Fibroblast of lung (primary cell): Measurements from ENCODE around the gene LIPA. TPM values are rescaled to one million over a fixed set of nuclear protein-coding genes. Genes with fewer than 3 reads are reported as not detected.

Experiments used
- DNase-seq, 2 donors: peaks; one replicate each; pipeline versions ENCODE4 v3.0.0 to v3.0.0-alpha.2; 2010; ENCODE audit warnings: low read depth in 2 of 2
- H2AFZ ChIP-seq: 2 replicates; pipeline ENCODE4 v1.5.1; 2012; ENCODE audit warnings: low read length, control low read depth, inconsistent platforms
- H3K27ac ChIP-seq: 2 replicates; pipeline ENCODE4 v1.5.1; 2011; ENCODE audit warnings: low read length, control low read depth; ENCODE audit not compliant: insufficient read depth
- H3K27me3 ChIP-seq: 2 replicates; pipeline ENCODE4 v1.5.1; 2011; ENCODE audit warnings: mild to moderate bottlenecking, low read length; ENCODE audit not compliant: control insufficient read depth, insufficient read depth
- H3K36me3 ChIP-seq: 2 replicates; pipeline ENCODE4 v1.5.1; 2011; ENCODE audit warnings: low read length; ENCODE audit not compliant: control insufficient read depth, insufficient read depth
- H3K4me1 ChIP-seq: 2 replicates; pipeline ENCODE4 v1.5.1; 2011; ENCODE audit warnings: low read length; ENCODE audit not compliant: control insufficient read depth, insufficient read depth; ENCODE audit errors: extremely low read depth
- H3K4me2 ChIP-seq: 2 replicates; pipeline ENCODE4 v1.5.1; 2011; ENCODE audit warnings: low read length, control low read depth; ENCODE audit not compliant: insufficient read depth; ENCODE audit errors: extremely low read depth
- H3K4me3 ChIP-seq, 4 experiments: fragments of 200-600 bp in 1 of 4; sonication (generic) in 1 of 4; replicated peaks in 1 of 4; 2 replicates each; pipeline ENCODE4 v1.5.1; 2011 to 2016; ENCODE audit warnings: low read length in 4 of 4, low read depth in 3 of 4, mild to moderate bottlenecking in 3 of 4, control low read depth in 2 of 4, inconsistent platforms in 1 of 4, mixed read lengths in 1 of 4; ENCODE audit not compliant: insufficient read depth in 1 of 4; ENCODE audit errors: control extremely low read depth in 1 of 4
- H3K79me2 ChIP-seq: 2 replicates; pipeline ENCODE4 v1.5.1; 2012; ENCODE audit warnings: mild to moderate bottlenecking, low read length, inconsistent platforms; ENCODE audit not compliant: control insufficient read depth, insufficient read depth
- H3K9ac ChIP-seq: 2 replicates; pipeline ENCODE4 v1.5.1; 2011; ENCODE audit warnings: mild to moderate bottlenecking, low read length, control low read depth; ENCODE audit not compliant: insufficient read depth
- H3K9me3 ChIP-seq: 2 replicates; pipeline ENCODE4 v1.5.1; 2012; ENCODE audit warnings: low read depth, low read length; ENCODE audit not compliant: control insufficient read depth, insufficient read depth
- H4K20me1 ChIP-seq: 2 replicates; pipeline ENCODE4 v1.5.1; 2011; ENCODE audit warnings: low read length; ENCODE audit not compliant: control insufficient read depth, insufficient read depth; ENCODE audit errors: extremely low read depth
- EZH2 ChIP-seq: IDR thresholded peaks from 2 replicates; pipeline ENCODE4 v1.5.1; 2012; ENCODE audit warnings: low read length, control low read depth, mild to moderate bottlenecking; ENCODE audit errors: missing control alignments
- polyA plus RNA-seq, 2 donors: library from polyadenylated mRNA; depleted of rRNA in 1 of 2; stranded (reverse) in 1 of 2; unstranded in 1 of 2; fragments of >200 nt; gene quantifications; 2 replicates each; pipeline ENCODE4 v1.2.1, GENCODE V29; 2011 to 2012; ENCODE audit warnings: missing spikeins in 1 of 2
- total RNA-seq: library from RNA; depleted of rRNA; stranded (reverse); fragments of >200 nt; gene quantifications from 2 replicates; pipeline ENCODE4 v1.2.1, GENCODE V29; 2014
- TF ChIP-seq, protein P1 (sequence below), 2 donors: IDR thresholded peaks in 1 of 2; conservative IDR thresholded peaks in 1 of 2; 1 replicate in 1 of 2; 2 replicates in 1 of 2; pipeline ENCODE4 v1.5.1; 2011 to 2012; ENCODE audit warnings: low read length in 2 of 2, control low read depth in 1 of 2, inconsistent platforms in 1 of 2, low read depth in 1 of 2, mild to moderate bottlenecking in 1 of 2

Gene LIPA
- total and polyA plus RNA-seq, 2 donors (not counting 1 experiment from before 2014, with no cell fraction given), result 72.3 to 105 TPM

DNA sequence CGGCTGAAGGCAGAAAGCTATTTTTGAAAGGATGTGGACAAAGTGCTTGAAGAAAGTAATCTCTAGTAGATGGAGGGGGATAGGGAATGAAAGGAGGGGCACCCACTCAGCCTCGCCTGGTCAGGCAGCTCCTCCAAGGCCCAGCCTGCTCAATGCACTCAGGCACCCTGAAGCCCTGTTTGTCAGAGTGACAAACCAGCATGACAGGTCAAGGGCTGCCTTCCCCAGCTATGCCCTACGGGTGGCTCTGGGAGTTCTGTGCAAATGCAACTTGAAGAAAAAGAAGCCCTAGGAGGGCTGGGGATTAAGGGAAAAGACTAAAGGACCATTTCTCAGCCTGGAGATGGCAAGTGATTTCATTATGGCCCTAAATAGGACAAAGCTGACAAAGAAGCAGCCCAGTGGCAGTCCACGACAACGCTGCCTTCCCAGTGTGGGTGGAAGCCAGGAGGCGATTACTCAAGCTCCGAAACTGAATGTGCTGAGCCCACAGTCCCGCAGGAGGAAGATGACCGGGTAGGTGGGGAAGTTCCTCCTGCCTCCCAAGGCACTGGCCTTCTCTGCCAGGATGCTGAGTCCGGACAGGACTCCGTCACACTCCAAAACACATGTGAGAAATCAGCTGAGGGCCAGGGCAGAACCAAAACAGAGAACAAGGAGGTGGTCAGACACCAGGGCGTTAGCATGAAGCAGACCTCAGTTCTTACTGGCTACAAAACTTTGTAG lies 16.3 kb downstream of the LIPA start:
- no peak for DNase-seq

DNA sequence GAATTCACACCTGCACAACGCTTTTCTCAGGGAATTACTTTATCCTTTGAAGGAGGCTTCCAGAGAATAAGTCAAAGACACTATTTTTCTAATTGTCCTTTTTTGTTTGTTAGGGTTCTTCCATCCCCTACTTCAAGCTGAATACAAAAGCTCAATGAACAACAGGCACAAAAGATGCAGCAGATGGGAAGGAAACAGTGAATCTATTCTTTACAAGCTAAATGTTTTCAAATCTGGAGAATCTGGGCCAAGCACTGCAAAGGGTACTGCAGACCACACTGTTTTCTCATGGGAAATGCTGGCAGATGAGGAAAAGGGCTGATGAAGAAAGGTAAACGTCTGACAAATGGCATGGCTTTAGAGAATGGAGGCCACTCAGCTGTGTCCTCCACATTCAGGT lies 18.5 kb downstream of the LIPA start:
- no peak for TF ChIP-seq EZH2
- TF ChIP-seq, protein P1, sequence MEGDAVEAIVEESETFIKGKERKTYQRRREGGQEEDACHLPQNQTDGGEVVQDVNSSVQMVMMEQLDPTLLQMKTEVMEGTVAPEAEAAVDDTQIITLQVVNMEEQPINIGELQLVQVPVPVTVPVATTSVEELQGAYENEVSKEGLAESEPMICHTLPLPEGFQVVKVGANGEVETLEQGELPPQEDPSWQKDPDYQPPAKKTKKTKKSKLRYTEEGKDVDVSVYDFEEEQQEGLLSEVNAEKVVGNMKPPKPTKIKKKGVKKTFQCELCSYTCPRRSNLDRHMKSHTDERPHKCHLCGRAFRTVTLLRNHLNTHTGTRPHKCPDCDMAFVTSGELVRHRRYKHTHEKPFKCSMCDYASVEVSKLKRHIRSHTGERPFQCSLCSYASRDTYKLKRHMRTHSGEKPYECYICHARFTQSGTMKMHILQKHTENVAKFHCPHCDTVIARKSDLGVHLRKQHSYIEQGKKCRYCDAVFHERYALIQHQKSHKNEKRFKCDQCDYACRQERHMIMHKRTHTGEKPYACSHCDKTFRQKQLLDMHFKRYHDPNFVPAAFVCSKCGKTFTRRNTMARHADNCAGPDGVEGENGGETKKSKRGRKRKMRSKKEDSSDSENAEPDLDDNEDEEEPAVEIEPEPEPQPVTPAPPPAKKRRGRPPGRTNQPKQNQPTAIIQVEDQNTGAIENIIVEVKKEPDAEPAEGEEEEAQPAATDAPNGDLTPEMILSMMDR (conservative IDR thresholded peaks at IDR 0.05 in 1 of 2, IDR thresholded peaks at IDR 0.05 in 1 of 2; ENCODE audit: low read depth in 1 of 2, low read length in 2 of 2), result no peak
- Histone ChIP-seq H3K4me3 (no peak overlapping the region), H3K9me3 (no peaks in the 10 kb centered on the region), H3K4me1 (no peaks in the 10 kb centered on the region), H3K79me2 (no peaks in the 10 kb centered on the region), H3K4me2 (no peak overlapping the region), H3K9ac (no peak overlapping the region), H3K27me3 (no peaks in the 10 kb centered on the region), H4K20me1 (no peaks in the 10 kb centered on the region), H3K36me3 (peaks cover under 1% of the 10 kb centered on the region), H2AFZ (no peak overlapping the region), H3K27ac (no peak overlapping the region)
- no peak for DNase-seq

More for the DNA sequence above, 16.3 kb downstream of the LIPA start:
- H3K36me3 ChIP-seq, result no peaks in the 10 kb centered on the region
- H3K9me3 ChIP-seq, result no peaks in the 10 kb centered on the region
- no peaks in the 10 kb centered on the region for H3K27me3 ChIP-seq
- H3K4me2 ChIP-seq, result no peak overlapping the region
- no peaks in the 10 kb centered on the region for H4K20me1 ChIP-seq
- no peak overlapping the region for H3K27ac ChIP-seq
- H2AFZ ChIP-seq, result no peak overlapping the region
- H3K79me2 ChIP-seq, result no peaks in the 10 kb centered on the region
- no peak overlapping the region for H3K4me3 ChIP-seq
- no peak for TF ChIP-seq EZH2
- TF ChIP-seq, protein P1 (conservative IDR thresholded peaks at IDR 0.05 in 1 of 2, IDR thresholded peaks at IDR 0.05 in 1 of 2; ENCODE audit: low read depth in 1 of 2, low read length in 2 of 2), result no peak
- no peak overlapping the region for H3K9ac ChIP-seq
- H3K4me1 ChIP-seq, result no peaks in the 10 kb centered on the region

DNA sequence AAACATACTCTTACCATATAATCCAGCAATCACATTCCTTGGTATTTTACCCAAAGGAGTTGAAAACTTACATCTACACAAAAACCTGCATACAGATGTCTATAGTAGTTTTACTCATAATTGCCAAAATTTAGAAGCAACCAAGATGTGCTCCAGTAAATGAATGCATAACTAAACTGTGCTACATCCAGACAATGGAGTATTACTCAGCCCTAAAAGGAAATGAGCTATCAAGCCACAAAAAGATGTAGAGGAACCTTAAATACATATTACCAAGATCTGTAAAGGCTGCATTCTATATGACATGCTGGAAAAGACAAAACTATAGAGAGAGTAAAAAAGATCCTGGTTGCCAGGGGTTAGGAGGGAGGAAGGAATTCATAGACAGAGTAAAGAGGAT lies 22.6 kb downstream of the LIPA start:
- TF ChIP-seq, protein P1 (conservative IDR thresholded peaks at IDR 0.05 in 1 of 2, IDR thresholded peaks at IDR 0.05 in 1 of 2; ENCODE audit: low read depth in 1 of 2, low read length in 2 of 2), result no peak
- TF ChIP-seq EZH2, result no peak
- Histone ChIP-seq H3K9me3 (no peaks in the 10 kb centered on the region), H2AFZ (no peak overlapping the region), H3K4me1 (no peaks in the 10 kb centered on the region), H3K79me2 (no peaks in the 10 kb centered on the region), H3K27me3 (no peaks in the 10 kb centered on the region), H3K9ac (no peak overlapping the region), H3K4me2 (no peak overlapping the region), H3K27ac (no peak overlapping the region), H4K20me1 (no peaks in the 10 kb centered on the region), H3K4me3 (no peak overlapping the region), H3K36me3 (peaks cover 5% of the 10 kb centered on the region)
- no peak for DNase-seq
